Measurements from ENCODE around the gene PARVB.

Gene PARVB

DNA sequence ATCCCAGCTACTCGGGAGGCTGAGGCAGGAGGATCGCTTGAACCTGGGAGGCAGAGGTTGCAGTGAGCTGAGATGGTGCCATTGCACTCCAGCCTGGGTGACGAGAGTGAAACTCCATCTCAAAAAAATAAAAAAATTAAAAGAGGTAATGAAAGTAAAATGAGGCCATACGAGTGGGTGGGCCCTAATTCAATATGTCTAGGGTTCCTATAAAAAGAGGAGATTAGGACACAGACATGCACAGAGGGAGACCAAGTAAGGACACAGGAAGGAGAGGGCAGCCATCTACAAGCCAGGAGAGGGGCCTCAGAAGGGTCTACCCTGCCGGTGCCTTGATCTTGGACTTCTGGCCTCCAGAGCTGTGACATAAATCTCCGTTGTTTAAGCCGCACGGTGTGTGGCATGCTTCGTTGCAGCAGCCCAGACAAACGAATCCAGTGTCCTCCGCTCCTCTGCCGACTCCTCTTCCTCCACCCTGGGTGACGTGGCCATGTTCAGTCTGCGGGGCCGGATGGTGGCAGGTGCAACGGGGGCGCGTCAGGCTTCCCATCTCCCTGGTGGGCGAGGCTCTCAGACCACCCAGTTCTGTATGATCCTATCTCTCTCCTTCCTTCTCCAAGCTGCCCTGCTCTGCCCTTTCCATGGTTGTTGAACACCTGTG is 105.0 kb downstream of the PARVB start:
- H3K27ac Mint-ChIP-seq: no peak overlapping the region

DNA sequence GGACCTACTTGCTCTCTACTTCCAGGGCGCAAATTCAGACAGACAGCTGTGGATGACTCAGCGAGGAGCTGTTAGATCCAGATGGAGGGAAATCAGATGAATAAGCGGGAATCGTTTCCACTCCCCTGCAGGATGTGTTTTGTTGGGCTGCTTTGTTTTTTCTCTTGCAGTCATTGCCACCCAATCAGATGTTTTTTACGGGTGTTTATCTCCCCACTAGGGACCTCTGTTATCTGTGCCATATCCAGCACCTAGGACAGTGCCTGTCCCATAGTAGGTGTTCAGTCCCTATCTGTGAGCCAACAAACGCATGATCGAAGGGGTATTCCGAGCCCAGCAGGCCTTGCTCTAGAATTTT is 105.5 kb downstream of the PARVB start:
- H3K27ac Mint-ChIP-seq: peak overlapping the region in 1 of 2 donors; percentile 52

More for the DNA sequence above, 105.0 kb downstream of the PARVB start:
- no peaks in the 10 kb centered on the region for H3K27me3 Mint-ChIP-seq
- H3K36me3 Mint-ChIP-seq (ENCODE audit: insufficient read depth): peaks cover 3% of the 10 kb centered on the region
- no peak overlapping the region for H3K4me3 Mint-ChIP-seq
- no peak for ATAC-seq (replicated peaks)
- H3K4me1 Mint-ChIP-seq (ENCODE audit: low read depth in 2 of 2): peaks cover 0 to 3% of the 10 kb centered on the region in 2 donors
- H3K9me3 Mint-ChIP-seq: peaks cover 5 to 13% of the 10 kb centered on the region in 2 donors
- no peak for DNase-seq

DNA sequence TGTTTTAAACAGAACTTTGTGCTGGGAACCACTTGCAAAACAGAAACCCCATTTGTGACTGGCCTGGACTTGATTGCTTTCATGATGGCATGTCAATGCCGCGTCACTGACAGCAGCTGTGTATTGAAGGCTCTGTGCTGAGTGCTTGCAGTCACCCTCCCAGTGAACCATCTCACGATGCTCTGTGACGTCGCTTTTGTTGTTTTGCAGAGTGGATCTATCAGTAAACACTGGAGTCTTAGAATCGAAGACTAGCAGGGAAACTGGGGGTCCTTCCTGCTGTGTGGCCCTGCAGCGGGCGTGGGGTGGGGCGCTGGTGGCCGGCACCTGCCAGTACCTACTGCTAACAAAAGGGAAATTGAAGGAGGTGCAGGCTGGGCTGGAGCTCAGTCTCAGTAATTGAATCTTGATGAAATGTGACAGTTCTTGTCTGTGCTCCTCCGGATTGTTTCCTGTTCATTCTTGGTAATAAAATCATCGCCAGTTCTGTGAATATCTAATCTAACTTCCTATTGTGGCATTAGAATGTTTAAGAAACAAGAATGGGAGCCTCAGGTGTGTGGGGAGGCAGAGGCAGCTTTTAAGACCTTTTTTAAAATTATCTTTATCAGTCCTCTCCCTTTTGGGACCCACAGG is 106.1 kb downstream of the PARVB start:
- peak overlapping the region in 1 of 2 donors; percentile 52 for H3K27ac Mint-ChIP-seq
- no peak overlapping the region for H3K4me3 Mint-ChIP-seq
- H3K27me3 Mint-ChIP-seq: no peaks in the 10 kb centered on the region
- no peak for DNase-seq
- H3K9me3 Mint-ChIP-seq: peaks cover 2 to 13% of the 10 kb centered on the region in 2 donors
- no peak for ATAC-seq (replicated peaks)
- H3K4me1 Mint-ChIP-seq (ENCODE audit: low read depth in 2 of 2): peaks cover 0 to 3% of the 10 kb centered on the region in 2 donors
- peaks cover 3% of the 10 kb centered on the region for H3K36me3 Mint-ChIP-seq (ENCODE audit: insufficient read depth)

More for the DNA sequence above, 105.5 kb downstream of the PARVB start:
- no peak overlapping the region for H3K4me3 Mint-ChIP-seq
- peaks cover 0 to 3% of the 10 kb centered on the region in 2 donors for H3K4me1 Mint-ChIP-seq (ENCODE audit: low read depth in 2 of 2)
- H3K9me3 Mint-ChIP-seq: peaks cover 5 to 13% of the 10 kb centered on the region in 2 donors
- ATAC-seq (replicated peaks): no peak
- H3K27me3 Mint-ChIP-seq: no peaks in the 10 kb centered on the region
- DNase-seq: no peak
- H3K36me3 Mint-ChIP-seq (ENCODE audit: insufficient read depth): peaks cover 3% of the 10 kb centered on the region

DNA sequence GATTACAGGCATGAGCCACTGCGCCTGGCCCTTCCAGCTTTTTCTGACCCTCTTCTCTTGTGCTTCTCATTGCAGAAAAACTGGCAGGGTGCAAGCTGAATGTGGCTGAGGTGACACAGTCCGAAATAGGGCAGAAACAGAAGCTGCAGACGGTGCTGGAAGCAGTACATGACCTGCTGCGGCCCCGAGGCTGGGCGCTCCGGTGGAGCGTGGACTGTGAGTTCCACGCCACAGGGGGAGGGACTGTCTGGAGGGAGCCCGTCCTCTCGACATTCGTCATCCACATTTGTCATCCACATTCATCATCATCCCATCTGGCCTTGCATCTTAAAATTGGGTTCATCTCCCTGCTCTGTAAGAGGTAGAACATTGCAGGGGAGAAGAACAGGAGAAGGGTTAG is 107.3 kb downstream of the PARVB start:
- H3K9me3 Mint-ChIP-seq: peaks cover 0 to 9% of the 10 kb centered on the region in 2 donors
- H3K4me3 Mint-ChIP-seq: no peak overlapping the region
- no peak for ATAC-seq (replicated peaks)
- no peak overlapping the region for H3K27ac Mint-ChIP-seq
- no peaks in the 10 kb centered on the region for H3K27me3 Mint-ChIP-seq
- H3K36me3 Mint-ChIP-seq (ENCODE audit: insufficient read depth): peaks cover 3% of the 10 kb centered on the region
- no peak for DNase-seq
- H3K4me1 Mint-ChIP-seq (ENCODE audit: low read depth in 2 of 2): peaks cover 0 to 3% of the 10 kb centered on the region in 2 donors

DNA sequence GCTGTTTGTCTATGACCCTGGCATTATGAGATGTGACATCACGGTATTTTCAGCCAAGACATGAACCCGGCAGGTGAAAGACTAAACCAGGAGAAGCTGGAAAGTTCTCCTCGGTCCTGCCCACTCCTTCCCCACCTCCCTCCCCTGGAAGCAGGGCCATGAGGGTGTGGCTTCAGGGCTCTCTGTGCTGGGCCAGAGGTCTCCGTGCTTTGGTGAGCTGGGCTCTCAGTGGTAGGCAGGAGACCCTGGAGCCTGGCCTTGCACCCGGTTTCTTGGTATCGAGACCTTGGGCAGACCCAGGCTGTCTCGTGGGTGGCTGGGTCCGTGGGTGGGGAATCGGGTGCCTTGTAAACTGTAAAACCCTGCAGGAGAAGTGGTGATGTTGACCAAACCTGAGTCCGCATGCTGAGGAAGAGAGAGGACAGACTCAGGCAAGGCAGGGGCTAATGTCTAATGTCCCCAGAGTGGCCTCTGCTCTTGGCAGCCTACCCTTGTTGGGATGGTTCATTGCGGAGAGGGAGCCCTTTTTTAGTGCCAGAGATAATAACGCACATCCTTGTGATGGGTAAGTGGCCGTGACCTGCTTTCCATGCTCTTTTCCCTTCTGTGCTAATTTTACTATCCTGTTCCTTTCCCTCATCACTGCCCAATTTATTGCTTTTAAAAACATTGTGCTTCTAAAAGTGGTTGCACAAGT is 108.0 kb downstream of the PARVB start:
- H3K27ac Mint-ChIP-seq: no peak overlapping the region
- no peak overlapping the region for H3K4me3 Mint-ChIP-seq
- H3K9me3 Mint-ChIP-seq: peaks cover 2 to 15% of the 10 kb centered on the region in 2 donors
- DNase-seq (no peak), ATAC-seq (replicated peaks) (no peak)
- H3K36me3 Mint-ChIP-seq (ENCODE audit: insufficient read depth): peaks cover 5% of the 10 kb centered on the region
- H3K27me3 Mint-ChIP-seq: no peaks in the 10 kb centered on the region
- H3K4me1 Mint-ChIP-seq (ENCODE audit: low read depth in 2 of 2): peaks cover 0 to 3% of the 10 kb centered on the region in 2 donors

DNA sequence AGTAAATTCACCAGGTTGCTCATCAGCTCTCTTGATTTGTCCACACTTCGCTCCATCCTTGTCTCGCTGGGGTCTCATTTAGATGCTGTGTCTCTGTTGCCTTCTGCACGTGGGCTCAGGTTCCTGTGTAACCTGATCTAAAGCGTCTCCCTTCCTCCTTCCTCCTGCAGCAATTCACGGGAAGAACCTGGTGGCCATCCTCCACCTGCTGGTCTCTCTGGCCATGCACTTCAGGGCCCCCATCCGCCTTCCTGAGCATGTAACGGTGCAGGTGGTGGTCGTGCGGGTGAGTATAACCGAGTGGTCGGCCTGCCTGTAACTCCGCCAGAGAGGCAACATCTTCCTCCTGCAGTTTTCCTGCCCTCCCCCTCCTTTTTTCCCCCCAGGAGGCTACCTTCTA is 108.6 kb downstream of the PARVB start:
- H3K36me3 Mint-ChIP-seq (ENCODE audit: insufficient read depth): peaks cover 5% of the 10 kb centered on the region
- peaks cover 3 to 16% of the 10 kb centered on the region in 2 donors for H3K9me3 Mint-ChIP-seq
- H3K4me1 Mint-ChIP-seq (ENCODE audit: low read depth in 2 of 2): no peaks in the 10 kb centered on the region
- DNase-seq (no peak), ATAC-seq (replicated peaks) (no peak)
- no peak overlapping the region for H3K4me3 Mint-ChIP-seq
- H3K27ac Mint-ChIP-seq: no peak overlapping the region
- no peaks in the 10 kb centered on the region for H3K27me3 Mint-ChIP-seq

DNA sequence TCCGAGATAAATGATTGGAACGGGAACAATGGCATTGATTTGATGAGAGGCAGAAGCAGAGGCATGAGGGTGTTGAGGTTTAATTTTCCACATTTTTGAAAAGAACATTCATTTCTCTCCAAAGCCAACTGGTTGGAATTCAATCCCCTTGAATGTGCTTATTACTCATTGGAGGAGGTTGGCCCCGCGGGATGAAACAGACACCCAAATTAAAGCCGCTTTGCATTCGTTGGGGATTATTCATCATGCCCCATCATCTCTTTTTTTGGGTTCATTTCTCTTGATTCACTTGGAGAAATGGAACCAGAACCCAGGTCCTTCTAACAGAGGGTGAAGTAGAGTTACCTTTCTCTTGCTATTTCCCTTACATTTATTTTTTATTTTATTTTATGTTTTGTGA is 109.1 kb downstream of the PARVB start:
- H3K36me3 Mint-ChIP-seq (ENCODE audit: insufficient read depth): peaks cover 5% of the 10 kb centered on the region
- H3K4me1 Mint-ChIP-seq (ENCODE audit: low read depth in 2 of 2): no peaks in the 10 kb centered on the region
- H3K4me3 Mint-ChIP-seq: no peak overlapping the region
- H3K27ac Mint-ChIP-seq: no peak overlapping the region
- peaks cover 3 to 16% of the 10 kb centered on the region in 2 donors for H3K9me3 Mint-ChIP-seq
- no peak for DNase-seq
- no peaks in the 10 kb centered on the region for H3K27me3 Mint-ChIP-seq
- no peak for ATAC-seq (replicated peaks)

DNA sequence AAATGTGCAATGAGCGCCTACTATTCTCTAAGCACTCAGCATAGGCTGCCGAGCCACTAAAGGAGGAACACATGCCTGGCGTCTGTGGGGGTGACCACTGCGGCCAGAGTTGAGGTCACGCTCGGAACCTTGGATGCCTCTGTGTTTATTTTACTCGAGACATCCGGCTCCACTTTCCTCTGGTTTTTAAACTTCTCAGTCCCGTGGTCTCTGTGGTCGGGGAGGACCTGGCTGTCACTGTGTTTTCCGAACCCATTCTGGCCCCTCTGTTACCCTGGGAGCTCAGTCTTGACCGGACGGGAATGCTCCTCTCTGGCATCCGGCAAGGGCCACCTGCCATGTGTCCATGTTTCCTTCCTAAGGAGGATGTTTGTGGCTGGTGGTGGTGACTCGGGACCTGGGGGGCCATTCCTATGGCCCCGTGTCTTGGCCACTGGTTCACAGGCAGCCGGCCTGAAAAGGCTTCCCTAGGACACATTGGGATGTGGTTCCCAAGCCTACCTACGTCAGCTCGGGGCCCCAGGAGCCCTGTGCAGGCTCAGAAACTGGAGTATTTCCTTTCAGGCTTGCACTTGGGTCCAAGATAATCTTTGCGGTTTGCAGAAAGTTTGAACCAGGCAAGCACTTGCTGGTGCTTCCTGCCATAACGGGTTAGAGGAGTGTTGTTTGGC is 109.9 kb downstream of the PARVB start:
- no peaks in the 10 kb centered on the region for H3K27me3 Mint-ChIP-seq
- no peak overlapping the region for H3K27ac Mint-ChIP-seq
- DNase-seq (no peak), ATAC-seq (replicated peaks) (no peak)
- peaks cover 3 to 16% of the 10 kb centered on the region in 2 donors for H3K9me3 Mint-ChIP-seq
- no peaks in the 10 kb centered on the region for H3K4me1 Mint-ChIP-seq (ENCODE audit: low read depth in 2 of 2)
- no peak overlapping the region for H3K4me3 Mint-ChIP-seq
- peaks cover 5% of the 10 kb centered on the region for H3K36me3 Mint-ChIP-seq (ENCODE audit: insufficient read depth)

DNA sequence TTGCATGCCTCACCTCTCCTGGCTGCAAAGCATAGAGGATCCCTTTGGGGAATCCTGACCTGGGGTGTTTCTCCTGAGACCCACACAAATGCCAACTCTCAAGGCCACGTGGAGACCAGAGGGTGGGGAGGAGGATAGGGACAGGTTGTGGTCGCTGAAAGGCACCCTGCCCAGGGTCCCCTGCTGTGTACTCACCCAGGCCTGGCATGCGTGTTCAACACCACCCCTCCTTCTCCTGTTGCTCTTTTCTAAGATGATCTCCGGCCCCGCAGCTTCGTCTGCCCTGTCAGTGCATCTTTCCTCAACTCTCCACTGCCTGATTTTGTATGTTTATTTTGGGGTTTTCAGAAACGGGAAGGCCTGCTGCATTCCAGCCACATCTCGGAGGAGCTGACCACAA is 112.0 kb downstream of the PARVB start:
- peaks cover 2% of the 10 kb centered on the region for H3K36me3 Mint-ChIP-seq (ENCODE audit: insufficient read depth)
- H3K27ac Mint-ChIP-seq: peak overlapping the region in 1 of 2 donors; percentile 51
- ATAC-seq (replicated peaks) (no peak), DNase-seq (no peak)
- H3K27me3 Mint-ChIP-seq: no peaks in the 10 kb centered on the region
- H3K4me1 Mint-ChIP-seq (ENCODE audit: low read depth in 2 of 2): no peaks in the 10 kb centered on the region
- H3K9me3 Mint-ChIP-seq: peaks cover 3 to 16% of the 10 kb centered on the region in 2 donors
- no peak overlapping the region for H3K4me3 Mint-ChIP-seq

DNA sequence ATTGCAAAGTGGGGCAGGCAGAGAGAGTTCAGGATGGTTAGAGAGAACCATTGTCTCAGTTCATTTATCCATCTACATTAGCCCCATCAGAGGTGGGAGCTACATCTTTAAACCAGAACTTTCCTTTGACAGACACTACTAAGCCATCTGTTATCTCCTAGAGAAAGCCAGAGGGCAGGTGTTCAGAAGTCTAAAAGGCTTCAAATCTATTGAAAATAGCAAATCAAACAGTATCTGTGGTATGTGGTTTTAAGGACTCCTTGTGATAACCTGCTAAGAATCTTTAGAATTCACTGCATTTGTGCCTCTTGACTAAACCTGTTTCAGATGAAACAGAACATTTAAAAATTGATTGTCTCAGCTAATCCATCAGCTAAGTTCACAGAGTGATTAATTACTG is 112.7 kb downstream of the PARVB start:
- Mint-ChIP-seq H3K27ac (peak overlapping the region in 1 of 2 donors; percentile 51), H3K27me3 (no peaks in the 10 kb centered on the region), H3K36me3 (ENCODE audit: insufficient read depth) (peaks cover 8% of the 10 kb centered on the region), H3K9me3 (peaks cover 3 to 16% of the 10 kb centered on the region in 2 donors), H3K4me1 (ENCODE audit: low read depth in 2 of 2) (no peaks in the 10 kb centered on the region), H3K4me3 (no peak overlapping the region)
- ATAC-seq (replicated peaks) (no peak), DNase-seq (no peak)

DNA sequence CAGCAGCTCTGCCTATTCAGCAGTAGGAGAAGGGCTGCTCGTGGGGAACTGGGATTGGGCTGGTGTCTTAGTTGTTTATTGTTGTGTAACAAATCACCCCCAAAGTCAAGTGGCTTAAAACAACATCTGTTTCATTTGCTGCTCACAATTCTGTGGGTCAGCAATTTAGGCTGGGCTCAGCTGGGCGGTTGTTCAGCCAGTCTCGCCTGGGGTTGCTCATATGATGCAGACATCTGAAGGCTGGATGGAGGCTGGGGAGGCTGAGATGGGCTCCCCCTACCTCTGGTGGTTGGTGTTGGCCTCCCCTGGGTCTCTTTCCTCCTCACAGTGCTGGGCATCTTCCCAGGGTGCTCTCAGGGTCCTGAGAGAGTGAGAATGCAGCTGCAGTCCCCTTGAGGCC is 113.3 kb downstream of the PARVB start:
- no peak for ATAC-seq (replicated peaks)
- no peaks in the 10 kb centered on the region for H3K4me1 Mint-ChIP-seq (ENCODE audit: low read depth in 2 of 2)
- H3K4me3 Mint-ChIP-seq: no peak overlapping the region
- H3K9me3 Mint-ChIP-seq: peaks cover 3 to 16% of the 10 kb centered on the region in 2 donors
- H3K27ac Mint-ChIP-seq: no peak overlapping the region
- H3K36me3 Mint-ChIP-seq (ENCODE audit: insufficient read depth): peaks cover 8% of the 10 kb centered on the region
- DNase-seq: no peak
- no peaks in the 10 kb centered on the region for H3K27me3 Mint-ChIP-seq

DNA sequence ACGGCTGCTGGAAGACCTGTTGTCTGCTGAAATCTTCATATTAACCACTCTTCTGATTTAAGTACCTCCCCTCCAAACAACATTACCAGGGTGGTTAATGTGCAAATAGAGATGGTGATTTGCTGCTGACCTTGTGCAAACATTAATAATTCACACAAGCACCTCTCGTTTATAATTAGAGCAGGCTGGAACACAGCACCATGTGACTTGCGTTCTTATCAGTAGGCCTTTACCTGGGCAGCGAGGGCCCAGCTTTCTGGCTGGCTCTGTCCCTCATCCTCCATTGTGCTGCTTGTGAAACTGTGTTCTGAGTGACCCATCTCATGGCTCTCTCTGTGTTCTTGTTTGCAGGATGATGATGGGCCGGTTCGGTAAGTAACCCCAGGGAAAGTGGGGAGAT is 115.7 kb downstream of the PARVB start:
- H3K27me3 Mint-ChIP-seq: no peaks in the 10 kb centered on the region
- ATAC-seq (replicated peaks) (no peak), DNase-seq (no peak)
- peaks cover 3 to 16% of the 10 kb centered on the region in 2 donors for H3K9me3 Mint-ChIP-seq
- H3K27ac Mint-ChIP-seq: no peak overlapping the region
- H3K36me3 Mint-ChIP-seq (ENCODE audit: insufficient read depth): peaks cover 8% of the 10 kb centered on the region
- H3K4me1 Mint-ChIP-seq (ENCODE audit: low read depth in 2 of 2): no peaks in the 10 kb centered on the region
- H3K4me3 Mint-ChIP-seq: no peak overlapping the region

DNA sequence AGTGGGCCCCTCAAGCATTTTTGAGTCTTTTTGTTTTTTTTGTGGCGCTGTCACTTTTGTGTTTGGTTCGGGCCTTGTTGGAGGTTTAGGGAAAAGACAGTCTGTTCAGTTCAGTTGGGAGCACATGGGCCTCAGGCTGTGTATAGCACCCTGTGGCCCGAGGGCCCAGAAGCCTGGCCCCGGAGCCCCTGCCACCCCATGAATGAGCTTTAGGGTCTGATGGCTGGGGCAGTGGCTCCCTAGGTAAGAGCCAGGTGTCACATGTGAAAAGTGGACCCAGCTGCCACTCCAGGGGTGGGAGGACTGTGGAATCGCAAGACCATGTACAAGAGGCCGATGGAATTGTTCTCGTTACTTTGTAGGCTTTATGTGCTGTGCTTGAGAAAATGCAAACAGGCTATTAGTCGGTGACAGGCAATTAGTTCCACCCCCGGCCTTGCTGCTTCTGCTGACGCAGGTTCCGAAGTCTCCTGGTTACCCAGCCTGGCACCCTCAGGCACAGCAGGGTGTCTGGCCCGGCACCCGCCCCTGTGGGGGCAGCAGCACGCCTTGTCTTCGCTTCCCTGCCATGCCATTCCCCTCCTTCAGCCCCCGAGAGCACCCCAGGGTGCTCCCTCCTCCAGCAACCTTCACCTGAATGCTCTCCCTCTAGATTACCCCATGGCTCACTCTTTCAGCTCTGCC is 118.5 kb downstream of the PARVB start:
- Mint-ChIP-seq H3K4me1 (ENCODE audit: low read depth in 2 of 2) (no peaks in the 10 kb centered on the region), H3K27me3 (no peaks in the 10 kb centered on the region), H3K27ac (peak overlapping the region in 1 of 2 donors; percentile 82), H3K9me3 (peaks cover 0 to 2% of the 10 kb centered on the region in 2 donors), H3K4me3 (no peak overlapping the region), H3K36me3 (ENCODE audit: insufficient read depth) (peaks cover 6% of the 10 kb centered on the region)
- no peak for ATAC-seq (replicated peaks)
- DNase-seq: no peak

Data from effector memory CD8-positive, alpha-beta T cell (primary cell).